GM18499 (cell line): ENCODE measurements around the gene TTC34.

ENCODE experiments used
- ATAC-seq: cut with Tn5 transposase; IDR thresholded peaks from one replicate; pipeline ENCODE4 v1.9.1; 2021; ENCODE audit warnings: moderate number of reproducible peaks; ENCODE audit not compliant: insufficient read depth, unreplicated experiment

Gene TTC34

GRCh38 chr1:2829846-2830615, 28.5 kb upstream of the TTC34 start:
- no peak for ATAC-seq

GRCh38 chr1:2828586-2829250, 27.2 kb upstream of the TTC34 start:
- ATAC-seq = no peak

DNA sequence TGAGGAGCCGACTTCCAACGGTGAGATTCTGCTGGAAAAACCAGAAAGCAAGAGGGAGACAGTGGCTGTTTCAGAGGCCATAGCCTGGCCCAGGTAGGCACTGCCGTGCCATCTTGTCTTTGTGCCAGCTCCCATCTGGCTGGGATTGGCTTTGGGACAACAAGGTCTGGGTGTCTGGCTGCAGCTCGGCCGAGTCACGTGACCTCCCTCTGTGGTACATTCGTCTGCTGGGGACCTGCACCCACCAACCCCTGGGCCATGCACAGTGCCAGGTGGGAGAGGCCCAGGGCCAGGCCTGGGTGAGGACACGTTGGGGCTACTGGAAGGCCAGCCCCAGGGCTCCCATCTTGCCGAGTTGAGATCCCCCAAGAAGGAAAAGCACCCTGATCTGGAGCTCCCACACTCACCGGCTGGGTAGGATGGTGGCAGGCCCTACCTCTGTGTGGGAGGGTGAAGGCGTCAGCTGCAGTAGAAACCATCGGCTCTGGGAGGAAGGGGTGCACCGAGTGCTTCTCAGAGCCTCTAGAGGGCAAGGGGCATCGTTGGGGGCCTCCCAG, 25.3 kb upstream of the TTC34 start:
- no peak for ATAC-seq

- ATAC-seq = no peak
Measured at GRCh38 chr1:2826316-2826715, 24.8 kb upstream of the TTC34 start.

DNA sequence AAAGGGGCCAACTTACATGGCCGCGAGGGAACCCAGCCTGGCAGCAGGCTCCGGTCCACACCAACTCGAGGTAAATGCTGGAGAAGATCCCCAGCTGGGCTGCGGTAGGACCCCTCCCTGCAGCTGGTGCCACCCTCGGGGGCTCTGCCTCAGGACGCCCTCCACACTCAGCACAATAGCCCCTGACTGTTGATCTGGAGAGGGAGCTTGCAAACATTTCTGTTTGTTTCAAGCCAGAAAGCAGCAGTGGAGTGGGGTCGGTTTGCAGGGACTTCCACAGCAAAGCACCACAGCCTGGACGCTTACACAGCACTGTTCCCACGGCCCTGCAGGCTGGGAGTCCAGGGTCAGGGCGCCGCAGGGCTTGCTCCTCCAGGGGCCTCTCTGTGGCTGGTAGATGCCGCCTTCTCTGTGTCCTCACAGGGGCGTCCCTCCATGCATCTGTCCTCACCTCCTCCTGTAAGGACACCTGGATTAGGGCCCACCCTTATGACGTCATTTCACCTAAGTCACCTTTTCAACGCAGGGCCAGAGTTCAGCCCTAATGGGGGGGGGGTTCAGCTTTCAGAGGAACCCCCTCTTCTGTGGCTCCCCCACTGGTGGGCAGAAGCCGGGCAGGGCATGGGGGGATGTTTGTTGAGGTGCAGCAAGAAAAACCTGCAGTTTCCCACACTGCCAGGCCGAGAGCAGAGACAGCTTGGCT, 24.1 kb upstream of the TTC34 start:
- no peak for ATAC-seq

DNA sequence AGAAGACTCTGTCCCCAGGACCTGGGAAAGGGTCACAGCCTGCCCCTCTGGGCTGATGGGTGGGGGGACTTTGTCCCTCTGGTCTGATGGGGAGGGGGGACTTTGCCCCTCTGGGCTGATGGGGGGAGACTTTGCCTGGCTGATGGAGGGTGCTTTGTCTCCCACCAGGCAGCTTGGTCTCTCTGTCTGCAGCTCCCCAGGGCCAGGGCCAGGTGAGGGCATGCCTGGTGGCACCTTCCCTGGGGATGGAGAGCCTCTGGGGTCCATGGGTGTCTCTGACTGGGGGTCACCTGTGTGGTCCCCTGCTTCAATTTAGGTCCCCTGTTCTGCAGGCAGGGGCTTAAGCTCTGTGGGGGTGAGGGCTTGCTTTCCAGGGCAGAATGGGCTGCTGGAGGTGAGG, 23.5 kb upstream of the TTC34 start:
- ATAC-seq = no peak

DNA sequence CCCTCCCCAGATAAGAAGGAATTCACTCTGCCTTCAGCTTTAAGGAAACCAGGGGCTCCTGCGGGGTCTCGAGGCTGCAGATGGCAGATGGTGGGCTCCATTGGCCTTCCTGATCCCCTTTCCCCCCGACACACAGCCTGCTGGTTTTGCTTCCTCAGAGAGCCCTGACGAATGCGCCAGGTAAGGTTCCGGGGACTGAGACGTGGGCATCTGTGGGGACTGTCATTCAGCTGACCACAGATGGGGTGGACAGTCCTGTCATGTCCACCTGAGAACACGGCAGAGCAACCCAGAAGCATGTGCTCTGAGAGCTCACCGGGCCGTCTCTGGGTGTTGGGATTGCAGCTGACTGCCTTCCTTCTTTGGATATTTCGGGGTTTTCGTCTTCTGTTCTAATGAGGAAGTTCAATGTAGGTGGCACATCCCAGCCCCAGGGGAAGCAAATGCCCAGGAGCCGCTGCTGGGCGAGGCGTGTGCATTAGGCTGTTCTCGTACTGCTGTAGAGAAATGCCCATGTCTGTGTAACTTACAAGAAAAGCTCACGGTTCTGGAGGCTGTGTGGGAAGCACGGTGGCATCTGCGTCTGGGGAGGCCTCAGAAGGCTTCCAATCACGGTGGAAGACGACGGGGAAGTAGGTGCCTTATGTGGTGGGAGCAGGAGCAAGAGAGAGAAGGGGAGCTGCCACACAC, 22.6 kb upstream of the TTC34 start:
- ATAC-seq = no peak

DNA sequence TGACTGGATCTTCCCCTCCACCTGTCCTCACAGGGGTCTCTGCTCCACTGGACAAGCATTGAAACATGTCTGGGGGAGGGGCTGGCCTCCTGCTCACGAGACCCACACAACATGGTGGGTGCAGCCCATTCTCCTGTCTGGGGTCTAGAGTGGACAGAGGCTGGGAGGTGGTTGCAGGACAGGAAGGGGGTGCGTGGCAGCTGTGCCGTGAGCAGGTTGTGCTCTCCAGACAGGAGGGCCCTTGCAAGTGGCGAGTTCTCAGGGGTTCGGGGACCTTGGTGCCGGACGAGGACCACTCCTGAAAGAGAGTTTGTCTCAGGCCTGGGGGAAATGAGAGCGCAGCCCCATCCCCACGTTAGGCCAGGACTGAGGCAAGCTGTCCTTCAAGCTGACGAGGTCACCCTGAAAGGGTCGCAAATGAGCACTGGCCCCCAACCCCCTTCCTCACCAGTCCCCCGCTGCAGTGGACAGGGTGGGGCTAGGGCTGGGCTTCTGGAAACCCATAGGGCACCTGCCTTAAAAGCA, 21.2 kb upstream of the TTC34 start:
- ATAC-seq = no peak

DNA sequence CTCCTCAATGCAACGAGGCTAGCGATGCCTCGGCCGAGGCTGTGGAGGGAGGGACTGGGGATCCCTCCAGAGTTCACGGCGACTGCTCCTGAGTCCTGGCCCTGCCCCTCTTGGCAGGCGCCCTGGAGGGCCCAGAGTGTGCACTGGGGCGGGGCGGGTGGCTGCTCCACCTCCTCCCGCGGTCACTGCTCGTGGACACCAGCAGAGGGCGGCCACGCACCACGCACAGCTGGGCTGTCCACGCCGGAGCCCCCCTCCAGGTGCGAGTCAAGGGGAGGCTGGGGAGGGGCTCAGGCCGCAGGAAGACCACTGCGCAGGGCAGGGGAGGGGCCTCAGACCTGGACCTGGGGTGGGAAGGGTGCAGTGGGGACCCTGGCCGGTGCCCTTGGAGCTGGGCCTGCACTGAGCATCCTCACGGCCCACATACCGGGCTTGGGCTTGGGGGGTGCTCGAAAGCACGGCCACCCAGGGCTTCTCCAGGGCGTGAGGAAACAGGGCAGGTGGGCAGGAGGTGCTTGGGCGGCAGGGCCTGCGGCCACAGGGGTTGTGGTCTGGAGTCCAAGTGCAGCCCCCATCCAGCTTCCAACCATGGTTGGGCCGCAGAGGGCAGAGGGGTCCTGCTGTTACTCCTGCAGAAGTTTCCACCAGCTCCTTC, 20.6 kb upstream of the TTC34 start:
- ATAC-seq = no peak

DNA sequence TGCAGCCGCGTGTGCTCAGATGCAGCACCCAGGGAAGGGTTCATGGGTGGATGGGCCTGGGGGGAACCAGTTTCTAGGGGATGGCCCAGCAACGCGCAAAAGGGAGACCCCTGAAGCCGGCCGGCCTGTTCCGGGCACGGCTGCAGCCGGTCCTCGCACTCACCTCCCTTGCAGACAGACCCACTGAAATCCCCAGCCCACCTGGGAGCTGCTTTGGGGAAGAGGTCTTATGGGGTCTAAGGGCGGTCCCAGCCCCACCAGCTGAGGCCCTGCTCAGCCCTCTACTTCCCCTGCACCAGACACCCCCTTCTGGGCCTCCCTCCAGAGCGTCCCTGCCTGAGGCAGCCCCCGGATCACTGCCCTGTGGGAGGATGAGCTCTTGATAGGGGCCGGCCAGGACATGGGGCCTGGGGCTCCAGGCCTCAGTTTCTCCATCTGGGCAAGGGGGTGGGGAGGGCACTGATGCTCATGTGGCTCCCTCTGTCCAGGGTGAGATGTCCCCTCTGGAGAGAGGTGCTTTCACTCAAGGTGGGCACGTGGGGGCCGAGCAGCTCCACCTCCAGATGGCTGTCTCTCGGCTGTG, 20.0 kb upstream of the TTC34 start:
- no peak for ATAC-seq

DNA sequence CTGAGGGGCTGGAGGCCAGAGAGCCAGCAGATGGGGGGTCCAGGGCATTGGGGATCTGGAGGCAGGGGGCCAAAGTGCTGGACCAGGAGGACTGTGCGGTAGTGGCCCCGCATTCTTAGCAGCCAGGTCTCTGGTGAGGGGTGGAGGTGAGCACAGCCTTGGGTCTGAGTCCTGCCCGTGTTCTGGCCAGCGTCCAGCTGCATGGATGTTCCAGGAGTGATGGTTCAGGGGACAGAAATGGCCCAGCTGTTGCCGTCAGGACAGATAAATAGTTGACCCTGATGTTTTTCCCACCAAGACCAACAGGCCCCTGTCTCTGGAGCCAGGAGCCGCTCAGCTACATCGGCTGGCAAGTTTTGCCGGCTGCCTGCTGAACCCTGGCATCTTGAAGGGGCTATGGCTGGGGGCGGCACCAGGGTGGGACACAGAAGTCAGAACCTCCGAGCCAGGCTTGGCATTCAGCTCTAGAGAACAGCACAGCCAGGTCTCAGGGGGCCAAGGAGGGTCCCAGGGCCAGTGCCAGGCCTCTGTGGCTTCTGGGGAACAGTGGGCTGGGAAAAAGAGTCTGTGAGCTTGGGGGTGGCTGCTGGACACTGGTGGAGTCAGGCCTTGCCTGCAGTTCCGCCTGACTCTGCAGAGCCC, 19.4 kb upstream of the TTC34 start:
- no peak for ATAC-seq

DNA sequence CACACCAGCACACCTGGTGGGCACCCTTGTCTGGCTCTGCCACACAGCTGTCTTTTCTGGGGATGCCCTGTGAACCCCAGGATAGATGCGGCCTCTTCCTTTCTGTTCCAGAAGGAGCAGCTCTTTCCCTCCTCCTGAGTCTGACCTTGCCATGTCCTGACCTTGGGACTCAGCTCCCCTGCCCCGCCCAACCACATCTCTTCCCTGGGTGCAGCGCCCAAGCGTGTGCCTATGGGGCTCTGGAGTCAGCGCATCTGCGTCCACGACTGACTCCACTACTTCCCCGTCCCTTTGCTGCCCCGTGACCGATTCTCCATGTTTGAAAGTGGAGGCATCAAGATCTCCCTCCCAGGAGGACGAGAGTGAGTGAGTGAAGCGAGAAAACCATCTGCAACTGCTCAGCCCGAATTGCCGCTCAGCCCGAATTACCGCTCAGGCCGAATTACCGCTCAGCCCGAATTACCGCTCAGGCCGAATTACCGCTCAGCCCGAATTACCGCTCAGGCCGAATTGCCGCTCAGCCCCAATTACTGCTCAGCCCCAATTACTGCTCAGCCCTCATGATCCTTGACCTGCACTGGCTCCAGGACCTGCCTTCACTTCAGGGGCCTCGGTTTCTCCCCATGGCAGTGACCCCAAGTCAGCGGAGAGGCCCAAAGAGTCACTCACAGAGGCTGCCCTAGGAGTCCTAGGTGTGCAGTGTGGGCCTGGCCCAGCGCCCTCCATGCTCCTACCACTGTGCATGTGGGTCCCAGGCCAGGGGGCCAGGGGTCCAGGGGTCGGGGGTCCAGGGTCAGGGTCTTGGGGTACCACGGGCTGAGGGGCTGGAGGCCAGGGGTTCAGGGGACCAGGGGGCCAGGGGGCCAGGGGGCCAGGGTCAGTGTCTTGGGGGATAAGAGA, 18.6 kb upstream of the TTC34 start:
- ATAC-seq = no peak

GRCh38 chr1:2819429-2819828, 17.9 kb upstream of the TTC34 start:
- no peak for ATAC-seq

GRCh38 chr1:2817784-2818564, 16.5 kb upstream of the TTC34 start:
- ATAC-seq = no peak

DNA sequence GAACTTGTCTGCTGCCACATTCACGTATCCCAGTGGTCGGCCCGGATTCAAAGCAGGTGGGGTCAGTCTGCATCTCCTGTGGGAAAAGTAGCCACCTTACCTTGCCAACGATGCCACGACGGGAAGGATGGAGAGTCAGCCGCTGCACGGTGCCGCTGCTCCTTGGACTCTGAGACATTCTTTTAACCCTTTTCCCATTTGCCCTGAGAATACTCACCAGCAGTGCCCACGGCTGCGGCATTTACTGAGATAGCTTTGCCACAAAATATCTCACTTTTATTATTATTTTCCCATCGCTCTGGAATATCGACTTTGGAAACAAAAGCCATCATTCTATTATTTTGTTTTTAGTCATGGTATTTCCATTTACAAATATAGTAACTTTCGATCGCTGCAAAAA, 15.3 kb upstream of the TTC34 start:
- ATAC-seq = no peak

GRCh38 chr1:2815551-2815950, 14.1 kb upstream of the TTC34 start:
- ATAC-seq = no peak

DNA sequence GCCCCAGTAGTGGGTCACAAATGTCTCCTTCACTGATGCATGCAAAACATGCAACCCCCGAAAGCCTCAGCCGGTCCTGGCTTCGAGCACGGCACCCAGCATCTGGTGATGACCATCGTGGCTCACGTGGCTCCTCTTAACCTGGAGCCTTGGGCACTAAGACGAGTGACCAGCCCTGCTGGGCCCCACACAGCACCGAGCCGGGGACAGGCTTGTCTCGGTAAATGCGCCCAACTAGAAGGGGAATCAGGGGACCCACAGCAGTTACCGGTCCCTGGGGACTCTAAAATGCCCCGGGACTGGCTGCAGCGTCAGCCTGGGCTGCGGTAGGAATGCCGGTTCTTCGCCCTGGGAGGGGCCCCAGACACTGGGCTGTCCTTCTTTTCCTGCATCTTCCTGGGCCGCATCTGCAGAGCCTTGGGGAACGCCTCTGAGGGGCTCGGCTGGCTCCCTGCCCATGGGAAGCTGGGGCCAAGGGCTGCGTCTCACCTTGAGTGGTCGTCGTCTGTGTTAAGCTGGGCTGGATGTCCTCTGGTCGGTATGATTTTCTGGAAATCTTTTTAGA, 13.1 kb upstream of the TTC34 start:
- no peak for ATAC-seq
